Cardiac muscle cell (in vitro differentiated cells and primary cell): ENCODE measurements around the gene SMOC1. TPM values are rescaled to one million over a fixed set of nuclear protein-coding genes. Genes with fewer than 3 reads are reported as not detected.

Experiments
- DNase-seq, 2 donors: peaks; one replicate each; pipeline versions ENCODE4 v3.0.0 to v3.0.0-alpha.2; 2010 to 2017; ENCODE audit warnings: low read depth in 1 of 2, low spot score in 1 of 2
- H3K27ac ChIP-seq: fragments of 200-600 bp; sonication (generic); 2 replicates; pipeline ENCODE4 v1.5.1; 2016
- H3K27me3 ChIP-seq: fragments of 200-600 bp; sonication (generic); 2 replicates; pipeline ENCODE4 v1.6.0; 2016; ENCODE audit warnings: control low read depth
- H3K36me3 ChIP-seq: fragments of 200-600 bp; sonication (generic); 2 replicates; pipeline ENCODE4 v1.5.1; 2016; ENCODE audit warnings: control low read depth
- H3K4me1 ChIP-seq: fragments of 200-600 bp; sonication (generic); 2 replicates; pipeline ENCODE4 v1.8.1; 2017; ENCODE audit warnings: low read depth, mild to moderate bottlenecking, mixed run types
- H3K4me3 ChIP-seq: fragments of 200-600 bp; sonication (generic); 2 replicates; pipeline ENCODE4 v1.5.1; 2016; ENCODE audit warnings: mild to moderate bottlenecking
- H3K9me3 ChIP-seq: fragments of 200-600 bp; sonication (generic); 2 replicates; pipeline ENCODE4 v1.5.1; 2017; ENCODE audit warnings: low read depth, mild to moderate bottlenecking, control low read depth
- CTCF ChIP-seq: IDR thresholded peaks from 2 replicates; pipeline ENCODE4 v1.5.1; 2012; ENCODE audit warnings: low read depth, mild to moderate bottlenecking, low read length
- polyA plus RNA-seq: library from polyadenylated mRNA; unstranded; fragments of >200 nt; fragmentation: Nextera tagmentation; extraction: Ambion mirVana; gene quantifications from 2 replicates; pipeline ENCODE4 v1.2.1, GENCODE V29; 2016
- total RNA-seq: library from RNA; depleted of rRNA; stranded (reverse); fragments of >200 nt; gene quantifications from 2 replicates; pipeline ENCODE4 v1.2.3, GENCODE V29; 2016

SMOC1 gene
- total and polyA plus RNA-seq, 2 experiments from 2014 or later = 1.9 to 24.7 TPM

DNA sequence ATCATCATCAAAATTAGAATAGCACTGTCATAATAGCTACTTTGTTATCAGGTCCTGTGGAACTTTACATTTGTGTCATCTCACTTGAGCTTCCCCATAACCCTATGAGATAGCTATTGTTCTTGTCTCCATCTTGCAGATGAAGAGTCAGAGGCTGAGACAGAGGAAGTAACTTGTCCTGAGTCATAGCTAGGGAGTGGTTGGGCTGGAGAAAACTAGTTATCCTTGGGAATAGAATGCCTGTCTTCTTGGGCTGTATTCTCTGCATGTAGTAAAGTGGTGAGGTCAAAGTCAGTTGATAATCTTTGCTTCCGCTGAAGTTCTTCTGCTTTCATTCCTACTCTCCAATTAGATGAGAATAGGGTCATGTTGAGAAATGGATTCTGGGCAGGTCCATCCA, 117.0 kb downstream of the SMOC1 start:
- no peak overlapping the region for H3K4me3 ChIP-seq
- no peak for TF ChIP-seq CTCF
- no peak overlapping the region for H3K27ac ChIP-seq
- H3K4me1 ChIP-seq = peaks cover 3% of the 10 kb centered on the region
- H3K36me3 ChIP-seq = no peaks in the 10 kb centered on the region
- peak in 1 of 2 donors; percentile 36 for DNase-seq
- H3K27me3 ChIP-seq = no peaks in the 10 kb centered on the region
- no peaks in the 10 kb centered on the region for H3K9me3 ChIP-seq

DNA sequence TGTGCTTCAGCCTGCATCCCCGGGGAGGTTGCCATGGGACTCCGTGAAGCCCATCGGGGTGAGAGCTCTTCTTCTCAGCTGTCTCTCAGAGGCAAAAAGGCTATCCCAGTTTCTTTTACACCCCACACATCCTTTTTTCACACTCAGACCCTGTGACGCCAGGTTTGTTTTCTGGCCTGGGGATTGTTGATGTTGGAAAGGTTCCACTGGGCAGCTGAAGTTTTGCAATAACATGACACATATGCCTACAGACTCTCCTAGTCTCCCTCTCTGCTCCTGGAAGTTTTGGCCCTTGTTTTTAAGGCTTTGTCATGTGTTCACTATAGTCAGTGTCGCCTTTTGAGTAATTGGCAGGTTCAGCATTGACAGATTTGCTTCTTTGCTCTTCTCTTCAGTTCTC, 118.6 kb downstream of the SMOC1 start:
- no peak for TF ChIP-seq CTCF
- no peaks in the 10 kb centered on the region for H3K36me3 ChIP-seq
- peak in 1 of 2 donors; percentile 90 for DNase-seq
- H3K4me3 ChIP-seq = no peak overlapping the region
- no peaks in the 10 kb centered on the region for H3K27me3 ChIP-seq
- H3K9me3 ChIP-seq = no peaks in the 10 kb centered on the region
- H3K27ac ChIP-seq = no peak overlapping the region
- H3K4me1 ChIP-seq = no peaks in the 10 kb centered on the region

GRCh38 chr14:69999261-69999674, 120.1 kb downstream of the SMOC1 start:
- H3K27ac ChIP-seq = no peak overlapping the region
- no peak overlapping the region for H3K4me3 ChIP-seq
- H3K27me3 ChIP-seq = no peaks in the 10 kb centered on the region
- H3K36me3 ChIP-seq = no peaks in the 10 kb centered on the region
- TF ChIP-seq CTCF = no peak
- no peaks in the 10 kb centered on the region for H3K4me1 ChIP-seq
- no peaks in the 10 kb centered on the region for H3K9me3 ChIP-seq
- DNase-seq = peak in 1 of 2 donors; percentile 89

GRCh38 chr14:70000601-70001000, 121.4 kb downstream of the SMOC1 start:
- no peak for DNase-seq
- no peak overlapping the region for H3K4me3 ChIP-seq
- no peaks in the 10 kb centered on the region for H3K4me1 ChIP-seq
- no peaks in the 10 kb centered on the region for H3K27me3 ChIP-seq
- H3K9me3 ChIP-seq = no peaks in the 10 kb centered on the region
- no peaks in the 10 kb centered on the region for H3K36me3 ChIP-seq
- no peak overlapping the region for H3K27ac ChIP-seq
- TF ChIP-seq CTCF = no peak

- no peaks in the 10 kb centered on the region for H3K4me1 ChIP-seq
- H3K4me3 ChIP-seq = no peak overlapping the region
- no peaks in the 10 kb centered on the region for H3K27me3 ChIP-seq
- no peaks in the 10 kb centered on the region for H3K9me3 ChIP-seq
- H3K27ac ChIP-seq = no peak overlapping the region
- TF ChIP-seq CTCF = no peak
- H3K36me3 ChIP-seq = no peaks in the 10 kb centered on the region
- DNase-seq = peak in 1 of 2 donors; percentile 38
These were observed 123.6 kb downstream of the SMOC1 start for GRCh38 chr14:70002589-70003346.
